GM12878 (cell line): ENCODE data around the gene NLRP6. TPM values are rescaled to one million over a fixed set of nuclear protein-coding genes. Genes with fewer than 3 reads are reported as not detected.

ENCODE experiments used
- CREM ChIP-seq: IDR thresholded peaks from 2 replicates; pipeline ENCODE4 v1.6.1; 2014; ENCODE audit warnings: antibody characterized with exemption, low read depth
- DPF2 ChIP-seq: fragments of 450-650 bp; IDR thresholded peaks from 2 replicates; pipeline ENCODE4 v1.6.1; 2017; ENCODE audit warnings: mild to moderate bottlenecking
- GABPA ChIP-seq: IDR thresholded peaks from 2 replicates; pipeline ENCODE4 v1.6.1; 2014; ENCODE audit warnings: antibody characterized with exemption, low read depth, mild to moderate bottlenecking, inconsistent platforms
- GATAD2B ChIP-seq: fragments of 450-650 bp; conservative IDR thresholded peaks from 2 replicates; pipeline ENCODE4 v1.6.1; 2017; ENCODE audit warnings: low read depth, mild to moderate bottlenecking, moderate library complexity
- HDAC6 ChIP-seq: fragments of 200-600 bp; sonication (generic); IDR thresholded peaks from one replicate; pipeline ENCODE4 v1.8.0; 2017; ENCODE audit warnings: antibody characterized with exemption; ENCODE audit not compliant: unreplicated experiment
- MTA3 ChIP-seq: IDR thresholded peaks from 2 replicates; pipeline ENCODE4 v1.6.1; 2012; ENCODE audit warnings: low read length, inconsistent platforms, borderline replicate concordance
- TCF12 ChIP-seq: IDR thresholded peaks from 2 replicates; pipeline ENCODE4 v1.6.1; 2011; ENCODE audit warnings: low read depth, mild to moderate bottlenecking, low read length
- TCF3 ChIP-seq: IDR thresholded peaks from 2 replicates; pipeline ENCODE4 v1.6.1; 2012; ENCODE audit warnings: low read depth, mild to moderate bottlenecking, low read length, borderline replicate concordance; ENCODE audit not compliant: insufficient read depth
- YBX1 ChIP-seq: fragments of 450-650 bp; IDR thresholded peaks from 2 replicates; pipeline ENCODE4 v1.6.1; 2016; ENCODE audit warnings: antibody characterized with exemption
- ZBED1 ChIP-seq: IDR thresholded peaks from 2 replicates; pipeline ENCODE4 v1.6.1; 2016; ENCODE audit warnings: borderline replicate concordance
- polyA plus RNA-seq, 11 experiments: library from polyadenylated mRNA; depleted of rRNA in 4 of 11; unstranded in 6 of 11; stranded (reverse) in 5 of 11; fragments of >200 nt; fragmentation: Nextera tagmentation in 4 of 11; fragmentation: Illumina TruSeq in 1 of 11; extraction: Ambion mirVana in 4 of 11; extraction: Trizol in 1 of 11; gene quantifications; 1 replicate in 1 of 11; 2 replicates in 10 of 11; pipeline versions ENCODE4 v1.2.1 to v1.2.3, GENCODE V29; 2011 to 2016; ENCODE audit warnings: inconsistent platforms in 2 of 11, missing spikeins in 2 of 11, low read depth in 1 of 11
- total RNA-seq, 4 experiments: library from RNA; depleted of rRNA in 3 of 4; stranded (reverse); fragments of >200 nt in 3 of 4; fragmentation: Illumina TruSeq in 1 of 4; extraction: Trizol in 1 of 4; gene quantifications; 2 replicates each; pipeline versions ENCODE4 v1.2.1 to v1.2.3, GENCODE V29; 2013 to 2021
- TF ChIP-seq, protein P1 (sequence below): fragments of 450-650 bp; IDR thresholded peaks from 2 replicates; pipeline ENCODE4 v1.6.1; 2017; ENCODE audit warnings: mild to moderate bottlenecking, moderate library complexity
- TF ChIP-seq, protein P2 (sequence below): IDR thresholded peaks from 2 replicates; pipeline ENCODE4 v1.6.1; 2012; ENCODE audit warnings: improper control_type of control experiment, low read depth, low read length; ENCODE audit not compliant: insufficient replicate concordance
- TF ChIP-seq, protein P3 (sequence below): IDR thresholded peaks from 2 replicates; pipeline ENCODE4 v1.6.1; 2012; ENCODE audit warnings: low read depth, low read length, improper control_type of control experiment
- TF ChIP-seq, protein P4 (sequence below), 3 experiments: IDR thresholded peaks in 2 of 3; conservative IDR thresholded peaks in 1 of 3; 2 replicates each; pipeline ENCODE4 v1.5.1; 2011; ENCODE audit warnings: low read depth in 3 of 3, low read length in 3 of 3, mild to moderate bottlenecking in 3 of 3, control low read depth in 2 of 3, moderate library complexity in 2 of 3, inconsistent platforms in 1 of 3, mixed read lengths in 1 of 3; ENCODE audit not compliant: control insufficient read depth in 2 of 3, insufficient read depth in 1 of 3; ENCODE audit errors: extremely low read depth in 1 of 3
- TF ChIP-seq, protein P5 (sequence below): IDR thresholded peaks from 2 replicates; pipeline ENCODE4 v1.6.1; 2011; ENCODE audit warnings: low read depth, low read length, improper control_type of control experiment, borderline replicate concordance

Gene NLRP6
- total and polyA plus RNA-seq, 10 of the 15 experiments (the other 5 are each of a cell fraction or from before 2014, with no cell fraction given): 0.03 to 0.11 TPM; not detected in 8

DNA sequence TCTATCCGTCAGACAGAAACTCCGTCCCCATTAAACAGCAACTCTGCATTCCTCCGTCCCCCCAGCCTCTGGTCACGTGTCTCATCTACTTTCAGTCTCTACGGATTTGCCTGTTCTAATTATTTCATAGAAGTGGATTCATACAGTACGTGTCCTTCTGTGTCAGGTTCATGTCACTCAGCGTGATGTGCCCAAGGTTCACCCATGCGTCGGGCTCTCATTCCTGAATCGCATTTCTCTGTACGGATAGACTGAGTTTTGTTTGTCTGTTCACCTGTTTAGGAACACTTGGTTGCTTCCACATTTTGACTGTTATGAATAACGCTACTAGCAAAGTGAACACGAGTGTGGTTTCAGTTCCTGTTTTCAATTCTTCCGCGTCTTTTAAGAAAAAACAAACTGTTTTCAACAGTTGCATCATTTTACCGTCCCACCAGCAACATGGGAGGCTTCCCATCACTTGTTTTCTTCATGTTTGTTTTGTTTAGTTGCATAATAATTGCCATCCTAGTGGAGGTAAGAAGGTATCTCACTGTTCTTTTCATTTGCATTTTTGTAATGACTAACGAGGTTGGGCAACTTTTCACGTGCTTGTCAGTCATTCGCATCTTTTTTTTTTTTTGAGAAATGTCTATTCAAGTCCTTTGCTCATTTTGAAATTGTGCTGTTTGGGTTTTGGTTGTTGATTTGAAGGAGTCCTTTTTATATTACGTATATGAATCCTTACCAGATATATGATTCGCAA, 8.9 kb upstream of the NLRP6 start (continued):
- TF ChIP-seq, protein P1, sequence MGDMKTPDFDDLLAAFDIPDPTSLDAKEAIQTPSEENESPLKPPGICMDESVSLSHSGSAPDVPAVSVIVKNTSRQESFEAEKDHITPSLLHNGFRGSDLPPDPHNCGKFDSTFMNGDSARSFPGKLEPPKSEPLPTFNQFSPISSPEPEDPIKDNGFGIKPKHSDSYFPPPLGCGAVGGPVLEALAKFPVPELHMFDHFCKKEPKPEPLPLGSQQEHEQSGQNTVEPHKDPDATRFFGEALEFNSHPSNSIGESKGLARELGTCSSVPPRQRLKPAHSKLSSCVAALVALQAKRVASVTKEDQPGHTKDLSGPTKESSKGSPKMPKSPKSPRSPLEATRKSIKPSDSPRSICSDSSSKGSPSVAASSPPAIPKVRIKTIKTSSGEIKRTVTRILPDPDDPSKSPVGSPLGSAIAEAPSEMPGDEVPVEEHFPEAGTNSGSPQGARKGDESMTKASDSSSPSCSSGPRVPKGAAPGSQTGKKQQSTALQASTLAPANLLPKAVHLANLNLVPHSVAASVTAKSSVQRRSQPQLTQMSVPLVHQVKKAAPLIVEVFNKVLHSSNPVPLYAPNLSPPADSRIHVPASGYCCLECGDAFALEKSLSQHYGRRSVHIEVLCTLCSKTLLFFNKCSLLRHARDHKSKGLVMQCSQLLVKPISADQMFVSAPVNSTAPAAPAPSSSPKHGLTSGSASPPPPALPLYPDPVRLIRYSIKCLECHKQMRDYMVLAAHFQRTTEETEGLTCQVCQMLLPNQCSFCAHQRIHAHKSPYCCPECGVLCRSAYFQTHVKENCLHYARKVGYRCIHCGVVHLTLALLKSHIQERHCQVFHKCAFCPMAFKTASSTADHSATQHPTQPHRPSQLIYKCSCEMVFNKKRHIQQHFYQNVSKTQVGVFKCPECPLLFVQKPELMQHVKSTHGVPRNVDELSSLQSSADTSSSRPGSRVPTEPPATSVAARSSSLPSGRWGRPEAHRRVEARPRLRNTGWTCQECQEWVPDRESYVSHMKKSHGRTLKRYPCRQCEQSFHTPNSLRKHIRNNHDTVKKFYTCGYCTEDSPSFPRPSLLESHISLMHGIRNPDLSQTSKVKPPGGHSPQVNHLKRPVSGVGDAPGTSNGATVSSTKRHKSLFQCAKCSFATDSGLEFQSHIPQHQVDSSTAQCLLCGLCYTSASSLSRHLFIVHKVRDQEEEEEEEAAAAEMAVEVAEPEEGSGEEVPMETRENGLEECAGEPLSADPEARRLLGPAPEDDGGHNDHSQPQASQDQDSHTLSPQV: no peak
- peak; percentile 88; the same call in 1 of the 2 replicates for TF ChIP-seq TCF3
- TF ChIP-seq MTA3: peak; percentile 97
- peak; percentile 89 for TF ChIP-seq CREM
- TF ChIP-seq, protein P2, sequence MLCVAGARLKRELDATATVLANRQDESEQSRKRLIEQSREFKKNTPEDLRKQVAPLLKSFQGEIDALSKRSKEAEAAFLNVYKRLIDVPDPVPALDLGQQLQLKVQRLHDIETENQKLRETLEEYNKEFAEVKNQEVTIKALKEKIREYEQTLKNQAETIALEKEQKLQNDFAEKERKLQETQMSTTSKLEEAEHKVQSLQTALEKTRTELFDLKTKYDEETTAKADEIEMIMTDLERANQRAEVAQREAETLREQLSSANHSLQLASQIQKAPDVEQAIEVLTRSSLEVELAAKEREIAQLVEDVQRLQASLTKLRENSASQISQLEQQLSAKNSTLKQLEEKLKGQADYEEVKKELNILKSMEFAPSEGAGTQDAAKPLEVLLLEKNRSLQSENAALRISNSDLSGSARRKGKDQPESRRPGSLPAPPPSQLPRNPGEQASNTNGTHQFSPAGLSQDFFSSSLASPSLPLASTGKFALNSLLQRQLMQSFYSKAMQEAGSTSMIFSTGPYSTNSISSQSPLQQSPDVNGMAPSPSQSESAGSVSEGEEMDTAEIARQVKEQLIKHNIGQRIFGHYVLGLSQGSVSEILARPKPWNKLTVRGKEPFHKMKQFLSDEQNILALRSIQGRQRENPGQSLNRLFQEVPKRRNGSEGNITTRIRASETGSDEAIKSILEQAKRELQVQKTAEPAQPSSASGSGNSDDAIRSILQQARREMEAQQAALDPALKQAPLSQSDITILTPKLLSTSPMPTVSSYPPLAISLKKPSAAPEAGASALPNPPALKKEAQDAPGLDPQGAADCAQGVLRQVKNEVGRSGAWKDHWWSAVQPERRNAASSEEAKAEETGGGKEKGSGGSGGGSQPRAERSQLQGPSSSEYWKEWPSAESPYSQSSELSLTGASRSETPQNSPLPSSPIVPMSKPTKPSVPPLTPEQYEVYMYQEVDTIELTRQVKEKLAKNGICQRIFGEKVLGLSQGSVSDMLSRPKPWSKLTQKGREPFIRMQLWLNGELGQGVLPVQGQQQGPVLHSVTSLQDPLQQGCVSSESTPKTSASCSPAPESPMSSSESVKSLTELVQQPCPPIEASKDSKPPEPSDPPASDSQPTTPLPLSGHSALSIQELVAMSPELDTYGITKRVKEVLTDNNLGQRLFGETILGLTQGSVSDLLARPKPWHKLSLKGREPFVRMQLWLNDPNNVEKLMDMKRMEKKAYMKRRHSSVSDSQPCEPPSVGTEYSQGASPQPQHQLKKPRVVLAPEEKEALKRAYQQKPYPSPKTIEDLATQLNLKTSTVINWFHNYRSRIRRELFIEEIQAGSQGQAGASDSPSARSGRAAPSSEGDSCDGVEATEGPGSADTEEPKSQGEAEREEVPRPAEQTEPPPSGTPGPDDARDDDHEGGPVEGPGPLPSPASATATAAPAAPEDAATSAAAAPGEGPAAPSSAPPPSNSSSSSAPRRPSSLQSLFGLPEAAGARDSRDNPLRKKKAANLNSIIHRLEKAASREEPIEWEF: no peak
- TF ChIP-seq YBX1: no peak
- TF ChIP-seq, protein P3, sequence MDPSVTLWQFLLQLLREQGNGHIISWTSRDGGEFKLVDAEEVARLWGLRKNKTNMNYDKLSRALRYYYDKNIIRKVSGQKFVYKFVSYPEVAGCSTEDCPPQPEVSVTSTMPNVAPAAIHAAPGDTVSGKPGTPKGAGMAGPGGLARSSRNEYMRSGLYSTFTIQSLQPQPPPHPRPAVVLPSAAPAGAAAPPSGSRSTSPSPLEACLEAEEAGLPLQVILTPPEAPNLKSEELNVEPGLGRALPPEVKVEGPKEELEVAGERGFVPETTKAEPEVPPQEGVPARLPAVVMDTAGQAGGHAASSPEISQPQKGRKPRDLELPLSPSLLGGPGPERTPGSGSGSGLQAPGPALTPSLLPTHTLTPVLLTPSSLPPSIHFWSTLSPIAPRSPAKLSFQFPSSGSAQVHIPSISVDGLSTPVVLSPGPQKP: no peak
- TF ChIP-seq GATAD2B: no peak; the same call in 1 of the 2 replicates
- TF ChIP-seq DPF2: peak; percentile 99
- TF ChIP-seq, protein P4, sequence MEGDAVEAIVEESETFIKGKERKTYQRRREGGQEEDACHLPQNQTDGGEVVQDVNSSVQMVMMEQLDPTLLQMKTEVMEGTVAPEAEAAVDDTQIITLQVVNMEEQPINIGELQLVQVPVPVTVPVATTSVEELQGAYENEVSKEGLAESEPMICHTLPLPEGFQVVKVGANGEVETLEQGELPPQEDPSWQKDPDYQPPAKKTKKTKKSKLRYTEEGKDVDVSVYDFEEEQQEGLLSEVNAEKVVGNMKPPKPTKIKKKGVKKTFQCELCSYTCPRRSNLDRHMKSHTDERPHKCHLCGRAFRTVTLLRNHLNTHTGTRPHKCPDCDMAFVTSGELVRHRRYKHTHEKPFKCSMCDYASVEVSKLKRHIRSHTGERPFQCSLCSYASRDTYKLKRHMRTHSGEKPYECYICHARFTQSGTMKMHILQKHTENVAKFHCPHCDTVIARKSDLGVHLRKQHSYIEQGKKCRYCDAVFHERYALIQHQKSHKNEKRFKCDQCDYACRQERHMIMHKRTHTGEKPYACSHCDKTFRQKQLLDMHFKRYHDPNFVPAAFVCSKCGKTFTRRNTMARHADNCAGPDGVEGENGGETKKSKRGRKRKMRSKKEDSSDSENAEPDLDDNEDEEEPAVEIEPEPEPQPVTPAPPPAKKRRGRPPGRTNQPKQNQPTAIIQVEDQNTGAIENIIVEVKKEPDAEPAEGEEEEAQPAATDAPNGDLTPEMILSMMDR (IDR thresholded peaks at IDR 0.05 in 2 of 3, conservative IDR thresholded peaks at IDR 0.05 in 1 of 3; ENCODE audit: control insufficient read depth in 2 of 3, extremely low read depth in 1 of 3, insufficient read depth in 1 of 3, low read depth in 3 of 3, low read length in 3 of 3): no peak
- TF ChIP-seq GABPA: peak; percentile 59; the same call in 1 of the 2 replicates
- TF ChIP-seq ZBED1: peak; percentile 75; the same call in 1 of the 2 replicates
- TF ChIP-seq TCF12: peak; percentile 94
- peak; percentile 54 for TF ChIP-seq HDAC6
- TF ChIP-seq, protein P5, sequence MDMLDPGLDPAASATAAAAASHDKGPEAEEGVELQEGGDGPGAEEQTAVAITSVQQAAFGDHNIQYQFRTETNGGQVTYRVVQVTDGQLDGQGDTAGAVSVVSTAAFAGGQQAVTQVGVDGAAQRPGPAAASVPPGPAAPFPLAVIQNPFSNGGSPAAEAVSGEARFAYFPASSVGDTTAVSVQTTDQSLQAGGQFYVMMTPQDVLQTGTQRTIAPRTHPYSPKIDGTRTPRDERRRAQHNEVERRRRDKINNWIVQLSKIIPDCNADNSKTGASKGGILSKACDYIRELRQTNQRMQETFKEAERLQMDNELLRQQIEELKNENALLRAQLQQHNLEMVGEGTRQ: peak; percentile 63; the same call in 1 of the 2 replicates
